HG03039 (cell line): ENCODE data around the gene MIAT.

ENCODE experiments used
- ATAC-seq: cut with Tn5 transposase; IDR thresholded peaks from one replicate; pipeline ENCODE4 v1.9.1; 2021; ENCODE audit warnings: mild to moderate bottlenecking, moderate library complexity; ENCODE audit not compliant: unreplicated experiment

MIAT gene

DNA sequence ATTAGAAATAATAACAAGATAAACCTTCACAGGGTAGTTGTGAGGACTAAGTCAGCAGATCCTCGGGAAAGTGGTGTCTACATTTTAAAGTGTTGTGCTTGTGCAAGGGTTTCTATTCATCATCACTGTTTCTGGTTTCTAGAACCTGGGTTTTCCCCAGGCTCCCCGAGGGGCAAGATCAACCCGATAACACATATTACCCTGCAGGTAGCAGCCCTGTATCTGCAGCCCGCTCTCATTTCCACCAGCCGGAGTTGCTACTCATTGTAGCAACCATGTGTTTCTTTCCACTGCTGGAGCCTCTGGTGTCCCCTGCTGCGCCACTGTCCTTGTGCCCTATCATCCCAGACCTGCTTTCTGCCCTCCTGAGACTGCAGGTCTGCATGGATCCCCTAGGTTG is 67.0 kb downstream of the MIAT start:
- ATAC-seq, result no peak

DNA sequence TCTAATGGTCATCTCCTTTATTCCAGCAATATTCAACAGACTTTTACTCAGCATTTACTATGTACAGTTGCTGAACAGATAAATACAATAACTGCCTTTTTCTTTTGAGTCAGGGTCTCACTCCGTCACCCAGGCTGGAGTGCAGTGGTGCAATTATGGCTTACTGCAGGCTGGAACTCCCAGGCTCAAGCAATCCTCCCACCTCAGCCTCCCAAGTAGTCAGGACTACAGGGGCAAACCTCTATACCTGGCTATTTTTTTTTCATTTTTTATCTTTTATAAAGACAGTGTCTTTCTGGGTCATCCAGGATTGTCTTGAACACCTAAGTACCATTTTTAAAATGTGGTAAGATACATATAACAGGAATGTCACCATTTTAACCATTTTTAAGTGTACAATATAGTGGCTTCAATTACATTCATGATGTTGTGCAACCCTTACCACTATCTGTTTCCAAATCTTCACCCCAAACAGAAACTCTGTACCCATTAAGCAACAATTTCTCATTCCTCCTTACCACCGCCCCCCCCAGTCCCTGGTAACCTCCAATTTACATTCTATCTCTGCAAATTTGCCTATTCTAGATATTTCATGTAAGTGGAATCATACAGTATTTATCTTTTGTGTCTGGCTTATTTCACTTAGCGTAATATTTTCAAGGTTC is 67.8 kb downstream of the MIAT start:
- ATAC-seq, result no peak
